NCI-H345 treated with DMSO at 0.1 percent for 48 hours (cell line): ENCODE data around the gene AQP2.

Source experiments
- DNase-seq: peaks from one replicate; lab custom pipeline; 2025; ENCODE audit not compliant: unreplicated experiment; lab: John Stamatoyannopoulos, UW

Gene AQP2

GRCh38 chr12:49967777-49968250 is 17.3 kb downstream of the AQP2 start:
- no peak for DNase-seq

DNA sequence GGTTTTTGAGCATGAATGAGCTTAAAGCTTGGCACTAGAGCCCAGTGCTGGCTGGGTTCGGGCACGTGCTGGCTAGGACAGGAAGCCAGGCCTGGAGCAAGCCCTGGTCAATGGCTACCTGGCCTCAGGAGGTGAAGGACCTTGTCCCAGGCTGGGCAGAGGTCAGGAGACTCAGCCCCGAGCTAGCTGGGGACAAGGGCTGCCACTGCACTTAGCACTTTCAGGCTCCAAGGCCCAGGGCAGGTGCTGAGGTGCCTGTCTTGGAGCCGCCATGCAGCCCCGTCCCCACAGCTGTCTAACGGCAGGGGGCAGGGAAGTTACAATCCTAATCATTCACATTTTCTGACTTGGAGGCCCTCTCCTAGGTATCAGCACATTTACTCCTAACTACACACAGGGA is 17.9 kb downstream of the AQP2 start:
- DNase-seq: no peak

DNA sequence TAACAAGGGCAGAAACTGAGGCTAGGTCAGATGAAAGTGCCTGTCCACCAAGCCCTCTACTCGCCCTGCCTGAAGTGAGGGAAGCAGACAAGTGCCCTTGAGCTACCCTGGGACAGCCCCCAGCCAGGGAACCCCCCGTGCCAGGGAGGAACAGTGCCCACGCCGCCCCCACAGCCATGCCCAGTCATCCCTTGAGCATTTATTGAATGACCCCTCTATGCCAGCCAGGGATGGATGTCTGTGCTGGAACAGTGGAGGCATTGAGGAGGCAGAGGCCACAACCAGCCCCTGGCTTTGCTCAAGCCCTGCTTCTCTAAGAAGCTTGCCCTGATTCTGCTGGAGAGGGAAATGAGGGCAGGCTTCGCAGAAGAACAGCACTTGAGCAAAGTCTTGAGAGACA is 18.5 kb downstream of the AQP2 start:
- no peak for DNase-seq

- no peak for DNase-seq
Measured at GRCh38 chr12:49969651-49970429, 19.3 kb downstream of the AQP2 start.

- DNase-seq: no peak
Measured at GRCh38 chr12:49970658-49971057, 20.1 kb downstream of the AQP2 start.

DNA sequence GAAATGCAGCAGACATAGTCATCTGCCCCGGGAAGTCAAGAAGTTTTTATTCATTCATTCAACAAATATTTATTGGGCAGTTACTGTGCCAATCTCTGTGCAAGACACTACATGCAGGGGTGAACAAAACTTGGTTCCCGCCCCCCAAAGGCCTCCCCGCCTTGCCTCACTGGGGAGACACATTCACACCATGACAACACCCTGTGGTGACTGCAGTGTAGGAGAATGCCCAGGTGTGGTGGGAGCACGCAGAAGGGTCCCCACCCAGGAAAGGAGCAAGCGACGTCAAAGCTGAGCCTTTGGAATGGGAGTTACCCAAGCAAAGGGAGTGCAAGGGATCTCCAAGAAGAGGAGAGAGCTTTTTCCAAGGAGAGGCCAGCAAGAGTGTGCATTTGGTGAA is 20.6 kb downstream of the AQP2 start:
- DNase-seq: no peak

DNA sequence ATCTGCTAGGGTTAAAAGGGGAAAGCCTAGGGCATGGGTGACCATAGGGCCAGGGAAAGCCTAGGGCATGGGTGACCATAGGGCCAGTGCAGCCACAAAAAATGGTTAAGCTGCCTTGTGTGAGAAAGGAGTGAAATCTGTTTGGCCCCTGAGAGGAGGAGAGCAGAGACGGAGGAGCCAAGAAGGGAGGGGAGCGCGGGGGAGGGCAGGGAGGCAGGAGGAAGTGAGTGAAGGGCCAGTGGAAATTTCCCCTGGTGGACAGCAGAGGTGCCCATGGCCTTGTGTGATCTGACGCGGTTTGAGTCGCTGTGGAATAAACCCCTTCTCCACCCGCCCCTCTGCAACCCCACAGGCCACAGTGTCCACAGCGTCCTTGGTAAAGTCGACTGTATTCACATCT is 21.6 kb downstream of the AQP2 start:
- DNase-seq: no peak

GRCh38 chr12:49972641-49973360 is 22.3 kb downstream of the AQP2 start, which contains the start of gene AQP6:
Gene AQP6, plus strand, starts transcription at chr12:49972947. Its CDS starts 227 bp downstream, at chr12:49973174.
- DNase-seq: no peak

- no peak for DNase-seq
Measured at GRCh38 chr12:49973361-49973830, 22.9 kb downstream of the AQP2 start.

DNA sequence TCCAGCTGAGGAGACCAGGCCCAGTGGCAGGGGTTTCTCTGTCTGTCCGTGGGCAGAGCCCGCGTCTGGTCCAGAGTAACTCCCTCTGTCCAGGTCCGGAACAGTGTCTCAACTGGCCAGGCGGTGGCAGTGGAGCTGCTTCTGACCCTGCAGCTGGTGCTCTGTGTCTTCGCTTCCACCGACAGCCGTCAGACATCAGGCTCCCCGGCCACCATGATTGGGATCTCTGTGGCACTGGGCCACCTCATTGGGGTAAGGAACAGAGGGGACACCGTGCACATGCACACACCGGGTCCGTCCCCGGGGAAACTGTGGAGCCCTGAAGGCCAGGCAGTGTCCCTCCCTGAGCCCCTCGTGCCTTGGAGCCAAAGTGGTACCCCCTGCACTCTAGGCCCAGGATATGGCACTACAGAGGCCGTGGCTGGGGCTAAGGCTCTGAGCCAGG is 23.7 kb downstream of the AQP2 start:
- DNase-seq: no peak

- DNase-seq: no peak
Measured at GRCh38 chr12:49974677-49975317, 24.3 kb downstream of the AQP2 start.

- no peak for DNase-seq
Measured at GRCh38 chr12:49975318-49975761, 24.8 kb downstream of the AQP2 start.

DNA sequence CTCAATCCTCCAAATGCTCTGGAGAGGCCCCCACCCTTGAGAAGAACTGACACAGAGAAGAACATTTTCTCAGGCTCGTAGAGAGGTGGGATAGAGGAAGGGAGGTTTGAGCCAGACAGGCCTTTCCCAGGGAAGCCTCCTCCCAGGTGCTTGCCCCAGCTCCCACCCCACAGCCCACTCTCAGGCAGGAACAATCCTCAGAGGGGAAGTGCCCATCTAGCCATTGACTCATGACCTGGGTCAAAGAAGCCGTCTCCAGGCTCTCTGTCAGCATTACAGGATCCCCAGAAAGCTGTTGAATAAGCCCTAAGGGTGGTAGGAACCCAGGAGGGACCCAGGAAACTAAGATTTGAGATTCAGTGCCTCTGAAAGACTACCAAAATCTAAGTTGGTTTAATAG is 26.0 kb downstream of the AQP2 start:
- DNase-seq: no peak

- DNase-seq: no peak
Measured at GRCh38 chr12:49978125-49978524, 27.6 kb downstream of the AQP2 start.

DNA sequence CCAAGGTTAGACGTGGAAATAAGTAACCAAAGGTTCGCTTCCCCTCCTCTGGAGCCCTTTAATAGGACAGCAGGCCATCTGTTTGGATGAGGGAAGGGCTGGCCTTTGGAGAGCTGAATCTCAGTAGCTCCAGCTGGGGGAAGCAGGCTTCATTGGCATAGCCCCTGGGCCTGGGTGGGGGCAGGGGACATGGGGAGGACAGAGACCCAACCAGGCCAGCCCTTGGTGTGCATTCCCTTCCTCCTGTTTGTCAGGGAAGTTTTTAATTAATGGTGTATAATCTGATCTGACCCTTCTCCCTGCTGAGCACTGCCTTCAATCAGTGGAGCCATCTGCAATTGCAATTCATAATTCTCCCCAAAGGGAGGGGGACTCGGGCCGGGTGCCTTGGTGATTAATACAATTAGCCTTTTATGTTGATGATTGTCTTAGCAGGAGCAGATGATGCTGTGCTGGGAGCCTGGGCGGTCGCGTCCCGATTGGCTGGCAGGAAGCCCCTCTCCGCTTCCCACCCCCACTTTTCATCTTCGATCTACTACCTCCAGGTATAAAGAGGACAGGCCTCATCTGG is 28.6 kb downstream of the AQP2 start:
- no peak for DNase-seq

- DNase-seq: no peak
Measured at GRCh38 chr12:49979791-49980190, 29.3 kb downstream of the AQP2 start.

DNA sequence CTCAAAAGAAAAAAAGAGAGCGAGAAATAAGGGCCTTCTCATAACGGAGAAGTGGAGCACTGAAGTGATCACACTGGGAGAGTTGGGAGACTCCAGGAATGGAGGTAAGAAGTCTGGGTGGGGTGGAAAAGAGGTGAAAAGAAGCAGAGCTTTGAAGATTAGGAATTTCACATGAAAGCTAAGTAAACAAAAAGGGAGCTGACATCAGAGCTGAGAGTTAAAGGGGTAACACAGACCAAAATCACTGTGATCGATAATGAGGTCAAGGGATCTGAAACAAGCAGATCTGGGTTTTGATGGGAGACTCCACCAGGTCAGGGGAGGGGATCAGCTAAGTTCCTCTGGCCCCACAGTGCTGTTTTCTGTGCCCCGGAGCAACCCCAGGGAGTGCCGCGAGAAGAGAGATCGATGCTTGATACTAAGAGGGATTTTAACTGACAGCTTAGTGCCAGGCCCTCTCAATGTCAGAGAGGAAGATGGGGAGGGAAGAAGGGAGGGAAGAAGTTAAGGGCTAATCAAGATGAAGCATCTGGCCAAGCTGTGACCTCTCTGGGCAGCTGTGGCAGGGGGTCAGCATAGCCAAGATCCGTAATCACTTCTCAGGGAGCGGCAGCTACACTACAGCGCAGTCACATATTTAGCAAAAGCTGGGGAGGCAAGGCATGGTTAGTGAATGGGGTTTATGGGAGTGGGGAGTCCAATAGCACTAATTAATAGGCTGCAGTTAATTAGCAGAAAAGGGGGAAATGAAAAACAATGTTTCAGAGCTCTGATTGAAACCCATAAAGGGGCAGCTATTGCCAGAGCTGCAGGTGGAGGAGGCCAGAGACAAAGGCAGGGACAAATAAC is 30.2 kb downstream of the AQP2 start:
- DNase-seq: no peak

DNA sequence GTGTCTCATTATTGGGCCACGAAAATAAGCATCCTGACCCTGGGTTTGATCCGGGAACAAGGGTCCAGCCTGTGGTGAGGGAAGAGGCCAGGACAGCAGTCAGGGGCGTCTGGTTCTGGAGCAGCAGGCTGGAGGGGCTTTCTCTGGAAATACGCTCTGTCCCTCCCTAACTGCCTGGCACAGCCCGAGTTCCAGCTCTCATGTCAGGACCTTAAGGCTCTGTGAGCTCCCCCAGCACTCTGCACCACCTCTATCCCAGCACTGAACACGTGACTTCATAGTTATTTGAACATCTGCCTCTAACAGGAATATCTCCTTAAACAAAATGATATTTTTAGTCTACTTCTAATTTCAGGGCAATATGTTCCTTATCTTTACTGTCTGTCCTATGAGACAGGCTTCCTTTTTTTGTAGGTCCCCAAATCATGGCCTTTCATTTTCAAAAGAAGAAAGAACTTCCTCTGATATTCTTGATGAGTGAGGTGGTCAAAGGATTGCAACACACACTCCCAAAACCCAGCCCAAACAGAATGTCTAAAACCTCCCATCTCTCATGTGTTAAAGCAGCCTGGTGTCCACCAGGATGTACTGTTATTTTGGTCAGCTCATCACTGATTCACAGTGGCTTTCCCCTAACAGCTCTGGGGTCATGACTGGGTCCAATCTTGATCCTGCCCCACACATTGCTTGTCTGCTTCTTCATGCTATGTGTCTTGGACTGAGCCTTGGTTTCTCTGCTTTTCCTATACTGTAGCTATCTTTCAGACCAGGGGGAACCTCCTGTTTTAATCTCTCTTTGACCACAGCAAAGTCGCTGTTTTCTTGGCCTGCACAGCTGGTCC is 31.9 kb downstream of the AQP2 start:
- no peak for DNase-seq

GRCh38 chr12:49983892-49984291 is 33.4 kb downstream of the AQP2 start:
- DNase-seq: no peak
